Neural progenitor cell (in vitro differentiated cells): ENCODE data around the gene NBEA. TPM values are rescaled to one million over a fixed set of nuclear protein-coding genes. Genes with fewer than 3 reads are reported as not detected.

Source experiments
- DNase-seq: peaks from one replicate; pipeline ENCODE4 v3.0.0-alpha.2; 2016; ENCODE audit warnings: low spot score
- H2AFZ ChIP-seq: fragments of 200-600 bp; sonication (generic); replicated peaks from 2 replicates; pipeline ENCODE4 v1.6.1; 2016; ENCODE audit warnings: antibody characterized with exemption
- H3F3A ChIP-seq: fragments of 200-600 bp; sonication (generic); 2 replicates; pipeline ENCODE4 v1.6.1; 2016; ENCODE audit warnings: antibody characterized with exemption, low read depth
- H3K27ac ChIP-seq: fragments of 200-600 bp; sonication (generic); 2 replicates; pipeline ENCODE4 v1.5.1; 2016; ENCODE audit warnings: mild to moderate bottlenecking
- H3K27me3 ChIP-seq: fragments of 200-600 bp; sonication (generic); 2 replicates; pipeline ENCODE4 v1.6.1; 2016; ENCODE audit warnings: mild to moderate bottlenecking, moderate library complexity
- H3K36me3 ChIP-seq: fragments of 200-600 bp; sonication (generic); 2 replicates; pipeline ENCODE4 v1.5.1; 2016
- H3K4me1 ChIP-seq: fragments of 200-600 bp; sonication (generic); 2 replicates; pipeline ENCODE4 v1.6.1; 2016; ENCODE audit warnings: mixed run types
- H3K4me2 ChIP-seq: fragments of 200-600 bp; sonication (generic); 2 replicates; pipeline ENCODE4 v1.6.1; 2016
- H3K4me3 ChIP-seq: fragments of 200-600 bp; sonication (generic); 2 replicates; pipeline ENCODE4 v1.5.1; 2016
- H3K79me2 ChIP-seq: fragments of 200-600 bp; sonication (generic); 2 replicates; pipeline ENCODE4 v1.6.1; 2016; ENCODE audit warnings: low read depth
- H3K9ac ChIP-seq: fragments of 200-600 bp; sonication (generic); 2 replicates; pipeline ENCODE4 v1.6.1; 2016
- H3K9me3 ChIP-seq: fragments of 200-600 bp; sonication (generic); 2 replicates; pipeline ENCODE4 v1.5.1; 2016; ENCODE audit warnings: low read depth
- H4K20me1 ChIP-seq: fragments of 200-600 bp; sonication (generic); 2 replicates; pipeline ENCODE4 v1.6.1; 2016; ENCODE audit warnings: low read depth
- H3K27ac Mint-ChIP-seq: 3 replicates; pipeline ENCODE4 v1.8.0; 2021; ENCODE audit warnings: mixed read lengths
- H3K27me3 Mint-ChIP-seq: 2 replicates; pipeline ENCODE4 v1.8.0; 2022; ENCODE audit warnings: low read depth, mild to moderate bottlenecking, inconsistent platforms, moderate library complexity, mixed read lengths; ENCODE audit not compliant: insufficient read depth
- H3K36me3 Mint-ChIP-seq: 3 replicates; pipeline ENCODE4 v1.8.0; 2021; ENCODE audit warnings: mixed read lengths
- H3K4me1 Mint-ChIP-seq: 3 replicates; pipeline ENCODE4 v1.8.0; 2021; ENCODE audit warnings: mixed read lengths
- H3K4me3 Mint-ChIP-seq: 3 replicates; pipeline ENCODE4 v1.8.0; 2021; ENCODE audit warnings: mild to moderate bottlenecking, moderate library complexity, mixed read lengths
- H3K9me3 Mint-ChIP-seq: 3 replicates; pipeline ENCODE4 v1.8.0; 2020; ENCODE audit warnings: mixed read lengths
- EZH2 ChIP-seq: fragments of 200-600 bp; sonication (generic); IDR thresholded peaks from 2 replicates; pipeline ENCODE4 v1.6.1; 2017; ENCODE audit warnings: antibody characterized with exemption, mild to moderate bottlenecking, moderate library complexity
- EZH2phosphoT487 ChIP-seq: fragments of 200-600 bp; sonication (generic); IDR thresholded peaks from 2 replicates; pipeline ENCODE4 v1.6.1; 2017; ENCODE audit warnings: antibody characterized with exemption
- total RNA-seq: library from RNA; depleted of rRNA; stranded (reverse); fragments of >200 nt; gene quantifications from 2 replicates; pipeline ENCODE4 v1.2.3, GENCODE V29; 2015; ENCODE audit warnings: low replicate concordance
- TF ChIP-seq, protein P1 (sequence below): fragments of 200-600 bp; sonication (generic); IDR thresholded peaks from 2 replicates; pipeline ENCODE4 v1.5.1; 2017; ENCODE audit warnings: antibody characterized with exemption, mild to moderate bottlenecking

The NBEA gene
- total RNA-seq, 1 donor from 2014 or later: 31.0 TPM

- Mint-ChIP-seq H3K9me3 (no peaks in the 10 kb centered on the region), H3K36me3 (no peaks in the 10 kb centered on the region), H3K4me3 (no peak overlapping the region), H3K27ac (no peak overlapping the region), H3K4me1 (peaks cover 18% of the 10 kb centered on the region), H3K27me3 (no peaks in the 10 kb centered on the region)
- no peak overlapping the region for H2AFZ ChIP-seq
- H4K20me1 ChIP-seq: no peaks in the 10 kb centered on the region
- H3K9ac ChIP-seq: no peak overlapping the region
- no peak for TF ChIP-seq EZH2
- TF ChIP-seq, protein P1, sequence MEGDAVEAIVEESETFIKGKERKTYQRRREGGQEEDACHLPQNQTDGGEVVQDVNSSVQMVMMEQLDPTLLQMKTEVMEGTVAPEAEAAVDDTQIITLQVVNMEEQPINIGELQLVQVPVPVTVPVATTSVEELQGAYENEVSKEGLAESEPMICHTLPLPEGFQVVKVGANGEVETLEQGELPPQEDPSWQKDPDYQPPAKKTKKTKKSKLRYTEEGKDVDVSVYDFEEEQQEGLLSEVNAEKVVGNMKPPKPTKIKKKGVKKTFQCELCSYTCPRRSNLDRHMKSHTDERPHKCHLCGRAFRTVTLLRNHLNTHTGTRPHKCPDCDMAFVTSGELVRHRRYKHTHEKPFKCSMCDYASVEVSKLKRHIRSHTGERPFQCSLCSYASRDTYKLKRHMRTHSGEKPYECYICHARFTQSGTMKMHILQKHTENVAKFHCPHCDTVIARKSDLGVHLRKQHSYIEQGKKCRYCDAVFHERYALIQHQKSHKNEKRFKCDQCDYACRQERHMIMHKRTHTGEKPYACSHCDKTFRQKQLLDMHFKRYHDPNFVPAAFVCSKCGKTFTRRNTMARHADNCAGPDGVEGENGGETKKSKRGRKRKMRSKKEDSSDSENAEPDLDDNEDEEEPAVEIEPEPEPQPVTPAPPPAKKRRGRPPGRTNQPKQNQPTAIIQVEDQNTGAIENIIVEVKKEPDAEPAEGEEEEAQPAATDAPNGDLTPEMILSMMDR: no peak
- no peak for TF ChIP-seq EZH2phosphoT487
- H3K4me2 ChIP-seq: no peak overlapping the region
- no peak for DNase-seq
- H3K4me1 ChIP-seq: no peaks in the 10 kb centered on the region
- no peaks in the 10 kb centered on the region for H3K9me3 ChIP-seq
- H3F3A ChIP-seq: no peaks in the 10 kb centered on the region
- no peak overlapping the region for H3K4me3 ChIP-seq
- H3K27me3 ChIP-seq: no peaks in the 10 kb centered on the region
- H3K79me2 ChIP-seq: no peaks in the 10 kb centered on the region
- H3K36me3 ChIP-seq: no peaks in the 10 kb centered on the region
- H3K27ac ChIP-seq: no peak overlapping the region
Observed at GRCh38 chr13:35703061-35703460, 761.0 kb downstream of the NBEA start.

DNA sequence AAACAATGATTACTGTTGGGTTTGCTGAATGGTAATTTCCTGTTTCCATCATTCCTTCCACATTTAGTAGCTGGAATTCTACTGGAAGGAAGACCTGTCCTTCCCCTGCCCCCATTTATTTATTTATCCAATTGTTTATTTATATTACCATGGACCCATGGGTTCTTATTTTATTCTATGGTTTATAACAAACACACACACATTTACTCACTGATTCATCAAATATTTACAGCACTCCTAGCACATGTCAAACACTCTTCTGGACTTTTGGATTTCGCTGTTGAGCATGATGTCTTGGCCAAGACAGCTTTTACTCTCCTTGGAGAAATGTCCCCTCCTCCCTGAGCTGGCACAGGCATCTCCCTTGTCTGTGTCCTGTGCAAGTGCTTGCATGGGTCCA lies 762.3 kb downstream of the NBEA start:
- Mint-ChIP-seq H3K36me3 (no peaks in the 10 kb centered on the region), H3K4me3 (no peak overlapping the region), H3K4me1 (peaks cover 13% of the 10 kb centered on the region), H3K27me3 (no peaks in the 10 kb centered on the region), H3K9me3 (no peaks in the 10 kb centered on the region), H3K27ac (no peak overlapping the region)
- Histone ChIP-seq H3K27ac (no peak overlapping the region), H3K4me3 (no peak overlapping the region), H3K27me3 (no peaks in the 10 kb centered on the region), H3K4me1 (no peaks in the 10 kb centered on the region), H3K9ac (no peak overlapping the region), H3K79me2 (no peaks in the 10 kb centered on the region), H3K9me3 (no peaks in the 10 kb centered on the region), H3K4me2 (no peak overlapping the region), H3F3A (no peaks in the 10 kb centered on the region), H2AFZ (no peak overlapping the region), H4K20me1 (no peaks in the 10 kb centered on the region), H3K36me3 (no peaks in the 10 kb centered on the region)
- DNase-seq: no peak
- no peak for TF ChIP-seq EZH2
- TF ChIP-seq EZH2phosphoT487: no peak
- TF ChIP-seq, protein P1: no peak

DNA sequence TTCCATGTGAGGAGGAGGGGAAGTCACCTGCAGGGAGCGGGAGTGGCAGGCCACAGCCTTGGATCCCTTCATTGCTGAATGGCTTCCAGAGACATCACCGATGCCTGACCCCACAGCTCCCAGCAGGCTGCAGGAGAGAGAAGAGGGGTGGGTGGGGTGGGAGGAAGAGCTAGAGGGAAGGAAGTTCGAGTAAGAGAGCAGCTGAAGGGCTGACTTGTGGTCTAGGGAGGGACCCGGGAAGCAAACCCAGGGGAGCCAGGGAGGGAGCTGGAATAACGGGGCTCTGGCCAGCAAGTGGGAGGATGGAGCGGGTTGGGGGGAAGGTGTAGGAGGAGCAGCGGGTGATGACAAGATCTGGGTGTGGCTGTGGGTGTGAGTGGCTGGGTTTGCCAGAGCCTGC lies 764.2 kb downstream of the NBEA start:
- no peak for DNase-seq

More for the DNA sequence above, 764.2 kb downstream of the NBEA start:
- H3K36me3 Mint-ChIP-seq: no peaks in the 10 kb centered on the region
- no peaks in the 10 kb centered on the region for H4K20me1 ChIP-seq
- H3K27ac ChIP-seq: no peak overlapping the region
- H3K9me3 ChIP-seq: no peaks in the 10 kb centered on the region
- H3K27me3 ChIP-seq: no peaks in the 10 kb centered on the region
- no peaks in the 10 kb centered on the region for H3K36me3 ChIP-seq
- no peaks in the 10 kb centered on the region for H3K27me3 Mint-ChIP-seq
- H3K9ac ChIP-seq: no peak overlapping the region
- no peak overlapping the region for H3K4me2 ChIP-seq
- H3K79me2 ChIP-seq: no peaks in the 10 kb centered on the region
- H3K4me3 ChIP-seq: no peak overlapping the region
- H3K4me1 ChIP-seq: no peaks in the 10 kb centered on the region
- H2AFZ ChIP-seq: no peak overlapping the region
- no peaks in the 10 kb centered on the region for H3K9me3 Mint-ChIP-seq
- no peak overlapping the region for H3K4me3 Mint-ChIP-seq
- H3K4me1 Mint-ChIP-seq: peaks cover 2% of the 10 kb centered on the region
- no peak overlapping the region for H3K27ac Mint-ChIP-seq
- no peaks in the 10 kb centered on the region for H3F3A ChIP-seq
- TF ChIP-seq, protein P1: no peak
- TF ChIP-seq EZH2phosphoT487: no peak
- no peak for TF ChIP-seq EZH2
